IMR-90 (cell line): Measurements from ENCODE around the gene PPFIA2. TPM values are rescaled to one million over a fixed set of nuclear protein-coding genes. Genes with fewer than 3 reads are reported as not detected.

ENCODE experiments used
- ATAC-seq: fragments of 200-7000 bp; cut with Tn5 transposase; 2 replicates; pipeline ENCODE4 v1.9.1; 2020; ENCODE audit warnings: low read depth, mild to moderate bottlenecking, moderate library complexity
- BruUV-seq: library from RNA; stranded (reverse); fragments of 400-500 nt; replicated peaks from 2 replicates; lab custom pipeline; 2021; lab: Mats Ljungman, UMichigan
- CTCF ChIA-PET: fragments of 300-600 bp; formaldehyde crosslinking; extraction: SDS; loops from one replicate; lab custom pipeline; 2021; ENCODE audit warnings: antibody characterized with exemption; lab: Yijun Ruan, JAX
- POLR2A ChIA-PET: fragments of 300-600 bp; sonication (Branson Sonifier 250); formaldehyde crosslinking; loops from one replicate; lab custom pipeline; 2022; ENCODE audit warnings: antibody characterized with exemption; ENCODE audit not compliant: unreplicated experiment; lab: Charles Lee
- DNase-seq: peaks from one replicate; pipeline ENCODE4 v3.0.0; 2013
- H2AFZ ChIP-seq: replicated peaks from 2 replicates; pipeline ENCODE3; 2013; ENCODE audit warnings: low read length, mild to moderate bottlenecking; ENCODE audit not compliant: poor library complexity
- H2AK5ac ChIP-seq: 2 replicates; pipeline ENCODE4 v1.6.1; 2013; ENCODE audit warnings: low read depth, low read length, inconsistent platforms
- H2AK9ac ChIP-seq: replicated peaks from 2 replicates; pipeline ENCODE3; 2013; ENCODE audit warnings: mild to moderate bottlenecking, low read depth, low read length, moderate library complexity; ENCODE audit not compliant: poor library complexity
- H2BK120ac ChIP-seq: 2 replicates; pipeline ENCODE4 v1.6.1; 2013; ENCODE audit warnings: low read depth, low read length, inconsistent platforms
- H2BK15ac ChIP-seq: 3 replicates; pipeline ENCODE4 v1.6.1; 2013; ENCODE audit warnings: low read depth, low read length, inconsistent platforms
- H2BK20ac ChIP-seq: 2 replicates; pipeline ENCODE4 v1.6.1; 2013; ENCODE audit warnings: low read depth, mild to moderate bottlenecking, inconsistent platforms, low read length, moderate library complexity
- H2BK5ac ChIP-seq: 2 replicates; pipeline ENCODE4 v1.6.1; 2013; ENCODE audit warnings: mild to moderate bottlenecking, low read depth, low read length, inconsistent platforms; ENCODE audit not compliant: poor library complexity, severe bottlenecking
- H3K14ac ChIP-seq: replicated peaks from 2 replicates; pipeline ENCODE4 v1.6.1; 2013; ENCODE audit warnings: low read depth, low read length, inconsistent platforms
- H3K18ac ChIP-seq: 2 replicates; pipeline ENCODE4 v1.6.1; 2013; ENCODE audit warnings: low read depth, low read length, control low read depth
- H3K23ac ChIP-seq: 2 replicates; pipeline ENCODE4 v1.6.1; 2013; ENCODE audit warnings: low read depth, low read length, inconsistent platforms
- H3K27ac ChIP-seq: 2 replicates; pipeline ENCODE4 v1.5.1; 2013; ENCODE audit warnings: mild to moderate bottlenecking, control low read depth, low read length; ENCODE audit not compliant: insufficient read depth
- H3K27me3 ChIP-seq: 2 replicates; pipeline ENCODE4 v1.6.1; 2013; ENCODE audit warnings: low read length; ENCODE audit not compliant: control insufficient read depth, insufficient read depth
- H3K36me3 ChIP-seq: 2 replicates; pipeline ENCODE4 v1.6.1; 2013; ENCODE audit warnings: low read length, mixed read lengths; ENCODE audit not compliant: control insufficient read depth, insufficient read depth
- H3K4ac ChIP-seq: 2 replicates; pipeline ENCODE4 v1.6.1; 2013; ENCODE audit warnings: low read depth, low read length, inconsistent platforms
- H3K4me1 ChIP-seq: 2 replicates; pipeline ENCODE4 v1.6.1; 2013; ENCODE audit warnings: low read length, mixed read lengths; ENCODE audit not compliant: control insufficient read depth, insufficient read depth
- H3K4me2 ChIP-seq: 2 replicates; pipeline ENCODE4 v1.6.1; 2013; ENCODE audit warnings: low read depth, mild to moderate bottlenecking, control low read depth, low read length, moderate library complexity
- H3K4me3 ChIP-seq: 2 replicates; pipeline ENCODE4 v1.5.1; 2013; ENCODE audit warnings: low read depth, mild to moderate bottlenecking, control low read depth, low read length, moderate library complexity; ENCODE audit not compliant: insufficient read depth
- H3K56ac ChIP-seq: 2 replicates; pipeline ENCODE4 v1.6.1; 2013; ENCODE audit warnings: low read length, inconsistent platforms; ENCODE audit not compliant: insufficient read depth; ENCODE audit errors: extremely low read depth
- H3K79me1 ChIP-seq, 2 experiments: 2 replicates each; pipeline ENCODE4 v1.6.1; 2013; ENCODE audit warnings: low read length in 2 of 2, inconsistent platforms in 1 of 2, low read depth in 1 of 2
- H3K9ac ChIP-seq: 2 replicates; pipeline ENCODE4 v1.6.1; 2013; ENCODE audit warnings: low read depth, low read length, control low read depth
- H3K9me1 ChIP-seq: 2 replicates; pipeline ENCODE4 v1.6.1; 2013; ENCODE audit warnings: low read length, inconsistent platforms; ENCODE audit not compliant: insufficient read depth
- H3K9me3 ChIP-seq: 2 replicates; pipeline ENCODE4 v1.6.1; 2013; ENCODE audit warnings: low read length; ENCODE audit not compliant: control insufficient read depth, insufficient read depth
- H4K20me1 ChIP-seq: 2 replicates; pipeline ENCODE4 v1.6.1; 2013; ENCODE audit warnings: low read length, inconsistent platforms; ENCODE audit not compliant: insufficient read depth
- H4K5ac ChIP-seq: 2 replicates; pipeline ENCODE4 v1.6.1; 2013; ENCODE audit warnings: mild to moderate bottlenecking, low read depth, low read length, control low read depth
- H4K8ac ChIP-seq, 2 experiments: 2 replicates each; pipeline ENCODE4 v1.6.1; 2013; ENCODE audit warnings: low read depth in 2 of 2, low read length in 2 of 2, control low read depth in 1 of 2, inconsistent platforms in 1 of 2
- H4K91ac ChIP-seq: 2 replicates; pipeline ENCODE4 v1.6.1; 2013; ENCODE audit warnings: low read depth, low read length, inconsistent platforms; ENCODE audit not compliant: insufficient read depth
- BHLHE40 ChIP-seq: fragments of 150-350 bp; IDR thresholded peaks from 2 replicates; pipeline ENCODE4 v1.6.1; 2016; ENCODE audit warnings: mild to moderate bottlenecking, low read depth, low read length
- CEBPB ChIP-seq: IDR thresholded peaks from 2 replicates; pipeline ENCODE4 v1.6.1; 2012; ENCODE audit warnings: low read depth, low read length, improper control_type of control experiment
- CHD1 ChIP-seq: IDR thresholded peaks from 2 replicates; pipeline ENCODE4 v1.6.1; 2012; ENCODE audit warnings: low read depth, low read length, improper control_type of control experiment
- CTCF ChIP-seq: conservative IDR thresholded peaks from 2 replicates; pipeline ENCODE4 v1.5.1; 2012; ENCODE audit warnings: mild to moderate bottlenecking, low read depth, low read length, improper control_type of control experiment
- ELK1 ChIP-seq: fragments of 150-350 bp; IDR thresholded peaks from 2 replicates; pipeline ENCODE4 v1.6.1; 2016; ENCODE audit warnings: low read depth, mild to moderate bottlenecking, low read length, moderate library complexity, borderline replicate concordance
- MAZ ChIP-seq: IDR thresholded peaks from 2 replicates; pipeline ENCODE4 v1.6.1; 2012; ENCODE audit warnings: low read depth, mild to moderate bottlenecking, low read length, improper control_type of control experiment, moderate library complexity, borderline replicate concordance
- RAD21 ChIP-seq: IDR thresholded peaks from 2 replicates; pipeline ENCODE4 v1.6.1; 2012; ENCODE audit warnings: low read length, improper control_type of control experiment
- RFX5 ChIP-seq: IDR thresholded peaks from 2 replicates; pipeline ENCODE4 v1.8.0; 2012; ENCODE audit warnings: low read depth, mild to moderate bottlenecking, low read length, moderate library complexity
- WGBS, 2 experiments: methylation state at CpG; one replicate each; pipeline versions ENCODE4 v1.1.5 to v1.1.7; 2013; ENCODE audit warnings: missing lambda C conversion rate in 2 of 2; ENCODE audit not compliant: insufficient read length in 1 of 2; ENCODE audit errors: extremely low coverage in 2 of 2; 5-methylcytosine and 5-hydroxymethylcytosine counted together
- dilution Hi-C: fragments of 300-500 bp; cut with HindIII; formaldehyde crosslinking; loops from one replicate; pipeline ENCODE4 v1.14.3; 2018; ENCODE audit warnings: low sequenced_read_pairs; ENCODE audit not compliant: unreplicated experiment
- in situ Hi-C: fragments of 300-500 bp; cut with MboI; formaldehyde crosslinking; loops from 3 replicates; pipeline ENCODE4 v1.14.3; 2019; ENCODE audit warnings: low sequenced_read_pairs, inconsistent platforms, mixed read lengths
- intact Hi-C: fragments of 100-400 bp; cut with micrococcal nuclease; formaldehyde crosslinking; loops from 2 replicates; pipeline ENCODE4 v1.10.0; 2022
- polyA plus RNA-seq, 3 experiments: library from polyadenylated mRNA; depleted of rRNA; stranded (reverse); fragments of >200 nt; gene quantifications; 2 replicates each; pipeline ENCODE4 v1.2.3, GENCODE V29; 2012; ENCODE audit warnings: low replicate concordance in 1 of 3
- total RNA-seq: library from RNA; depleted of rRNA; stranded (reverse); fragments of >200 nt; gene quantifications from 2 replicates; pipeline ENCODE4 v1.2.3, GENCODE V29; 2012

Gene PPFIA2
- total and polyA plus RNA-seq, 2 of the 4 experiments (the other 2 are of a cell fraction) = 0.29 to 1.3 TPM

- Histone ChIP-seq H2BK15ac (no peak overlapping the region), H3K4ac (no peak overlapping the region), H3K56ac (no peak overlapping the region), H4K20me1 (no peaks in the 10 kb centered on the region), H2AFZ (no peak overlapping the region), H2AK9ac (no peak overlapping the region), H3K9ac (no peak overlapping the region), H3K79me1 (no peaks in the 10 kb centered on the region), H4K8ac (no peak overlapping the region), H4K5ac (no peak overlapping the region), H3K18ac (no peak overlapping the region), H2BK5ac (no peak overlapping the region), H3K27me3 (no peaks in the 10 kb centered on the region), H2AK5ac (no peak overlapping the region), H3K14ac (no peak overlapping the region), H2BK120ac (no peak overlapping the region), H3K4me2 (no peak overlapping the region), H3K4me3 (no peak overlapping the region), H3K9me3 (no peaks in the 10 kb centered on the region), H3K36me3 (no peaks in the 10 kb centered on the region), H3K9me1 (no peaks in the 10 kb centered on the region), H4K91ac (no peak overlapping the region), H2BK20ac (no peak overlapping the region), H3K27ac (no peak overlapping the region), H3K4me1 (no peaks in the 10 kb centered on the region), H3K23ac (no peak overlapping the region)
- in situ Hi-C loops (no loop called here), dilution Hi-C loops (no loop called here), intact Hi-C loops (no loop called here)
- BruUV-seq = no TSS peak
- DNase-seq (no peak), ATAC-seq (no peak)
- WGBS, 2 experiments = no CpG with 5 or more reads among the region's 2 CpGs
- TF ChIP-seq CHD1 (no peak), RFX5 (no peak), CEBPB (no peak), ELK1 (no peak), CTCF (no peak), MAZ (no peak), RAD21 (no peak), BHLHE40 (no peak)
- ChIA-PET CTCF (no interaction called here), POLR2A (no interaction called here)
Measured at GRCh38 chr12:81365284-81365683, 393.9 kb downstream of the PPFIA2 start.
